ENCODE measurements around the gene HNRNPC. TPM values are rescaled to one million over a fixed set of nuclear protein-coding genes. Genes with fewer than 3 reads are reported as not detected.

Gene HNRNPC
- total and polyA plus RNA-seq, 2 of the 8 experiments (the other 6 are each of a cell fraction or from before 2014, with no cell fraction given) = 781 to 1,207 TPM

- TF ChIP-seq E2F6 (IDR thresholded peaks at IDR 0.05) (peak; percentile 76), ATF2 (IDR thresholded peaks at IDR 0.05; ENCODE audit: low read length) (no peak), ZNF274 (IDR thresholded peaks at IDR 0.05; ENCODE audit: borderline replicate concordance, extremely low read depth, low read length) (no peak), EP300 (IDR thresholded peaks at IDR 0.05; ENCODE audit: borderline replicate concordance in 1 of 2, low read depth in 2 of 2, low read length in 2 of 2) (no peak), ATF3 (IDR thresholded peaks at IDR 0.05; ENCODE audit: insufficient read depth, low read depth, low read length) (no peak), GABPA (IDR thresholded peaks at IDR 0.05; ENCODE audit: borderline replicate concordance, insufficient read depth, low read length) (no peak), YY1 (IDR thresholded peaks at IDR 0.05; ENCODE audit: low read depth, low read length) (peak; percentile 98), JUND (IDR thresholded peaks at IDR 0.05; ENCODE audit: low read length) (no peak), POLR2AphosphoS5 (IDR thresholded peaks at IDR 0.05; ENCODE audit: low read depth, low read length) (peak; percentile 99), CBX5 (IDR thresholded peaks at IDR 0.05; ENCODE audit: low read depth, low read length) (no peak), SAP30 (IDR thresholded peaks at IDR 0.05; ENCODE audit: insufficient read depth, insufficient replicate concordance, low read length) (no peak), POU5F1 (IDR thresholded peaks at IDR 0.05; ENCODE audit: low read depth, low read length) (peak; percentile 32; the same call in 1 of the 2 replicates), SRF (IDR thresholded peaks at IDR 0.05; ENCODE audit: low read depth, low read length) (peak; percentile 67)
Measured at GRCh38 chr14:21308479-21309237, 39.4 kb upstream of the HNRNPC start (continued).

All from H1 (cell line).